Right lobe of liver (tissue), 4 donors: ENCODE data around the gene B4GALT1.

ENCODE experiments used
- CTCF ChIP-seq, 4 donors: fragments of 200-600 bp in 3 of 4; fragments of 450-650 bp in 1 of 4; IDR thresholded peaks; one replicate each; pipeline versions ENCODE4 v1.5.1 to v1.8.0; 2016 to 2022; ENCODE audit warnings: antibody characterized with exemption in 4 of 4, mild to moderate bottlenecking in 2 of 4
- POLR2A ChIP-seq: fragments of 450-650 bp; IDR thresholded peaks from one replicate; pipeline ENCODE4 v1.6.1; 2017; ENCODE audit warnings: antibody characterized with exemption, mild to moderate bottlenecking
- donor health status: DM: no; HTN: no; CAD: no.
- donor health status: DM: no; HTN: no; CAD: no.
- donor health status: DM: no; HTN: yes; CAD: no.

DNA sequence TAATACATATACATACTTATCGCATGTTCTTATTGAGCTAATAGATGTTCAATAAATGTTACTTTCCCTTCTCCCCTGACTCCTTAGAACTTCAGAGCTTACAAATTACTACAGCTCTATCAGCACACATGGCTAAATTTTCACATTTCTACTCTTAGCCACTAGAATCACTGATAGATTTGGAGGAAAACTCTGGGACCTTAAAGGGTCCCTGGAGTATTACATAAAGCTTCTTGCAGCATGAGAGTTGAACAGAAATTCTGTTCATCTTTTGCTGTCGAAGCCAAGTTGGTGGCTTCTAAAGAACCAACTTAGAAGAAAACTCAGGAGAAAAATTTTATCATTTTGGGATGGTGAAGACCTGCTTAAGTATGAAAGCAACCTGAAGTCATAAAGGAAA, 15.5 kb downstream of the B4GALT1 start:
- TF ChIP-seq POLR2A (no peak), CTCF (IDR thresholded peaks at IDR 0.05) (no peak)
